CD14-positive monocyte (primary cell): ENCODE results near the gene ZRANB3. TPM values are rescaled to one million over a fixed set of nuclear protein-coding genes. Genes with fewer than 3 reads are reported as not detected.

Experiments used
- DNase-seq, 3 donors: peaks; one replicate each; pipeline ENCODE4 v3.0.0-alpha.2; 2011 to 2022
- H2AFZ ChIP-seq: 2 replicates; pipeline ENCODE4 v1.6.0; 2012; ENCODE audit warnings: mild to moderate bottlenecking, low read depth, low read length, inconsistent platforms; ENCODE audit not compliant: insufficient read depth, poor library complexity, severe bottlenecking
- H3K27ac ChIP-seq, 2 donors: 1 replicate in 1 of 2; 2 replicates in 1 of 2; pipeline ENCODE4 v1.5.1; 2012 to 2013; ENCODE audit warnings: low read length in 2 of 2, control low read depth in 1 of 2, inconsistent platforms in 1 of 2, low read depth in 1 of 2, mild to moderate bottlenecking in 1 of 2
- H3K27me3 ChIP-seq, 2 donors: one replicate each; pipeline versions ENCODE4 v1.6.0 to v1.6.1; 2011 to 2013; ENCODE audit warnings: low read length in 2 of 2; ENCODE audit not compliant: control insufficient read depth in 2 of 2, insufficient read depth in 2 of 2
- H3K36me3 ChIP-seq, 2 donors: replicated peaks in 1 of 2; 1 replicate in 1 of 2; 2 replicates in 1 of 2; pipeline versions ENCODE4 v1.5.1 to v1.6.1; 2012 to 2013; ENCODE audit warnings: low read length in 2 of 2, control low read depth in 1 of 2, inconsistent platforms in 1 of 2, mild to moderate bottlenecking in 1 of 2; ENCODE audit not compliant: insufficient read depth in 2 of 2, control insufficient read depth in 1 of 2
- H3K4me1 ChIP-seq, 2 donors: 1 replicate in 1 of 2; 2 replicates in 1 of 2; pipeline versions ENCODE4 v1.5.1 to v1.6.1; 2012 to 2013; ENCODE audit warnings: low read length in 2 of 2, control low read depth in 1 of 2, inconsistent platforms in 1 of 2, mild to moderate bottlenecking in 1 of 2, moderate library complexity in 1 of 2; ENCODE audit not compliant: insufficient read depth in 2 of 2, control insufficient read depth in 1 of 2
- H3K4me2 ChIP-seq: replicated peaks from 2 replicates; pipeline ENCODE3; 2012; ENCODE audit warnings: low read length, moderate library complexity, mild to moderate bottlenecking; ENCODE audit not compliant: poor library complexity, severe bottlenecking; ENCODE audit errors: extremely low read depth
- H3K4me3 ChIP-seq, 3 experiments: fragments of 200-600 bp in 1 of 3; sonication (generic) in 1 of 3; replicated peaks in 1 of 3; 1 replicate in 2 of 3; 2 replicates in 1 of 3; pipeline ENCODE4 v1.5.1; 2011 to 2013; ENCODE audit warnings: low read length in 3 of 3, mild to moderate bottlenecking in 3 of 3, control low read depth in 2 of 3, low read depth in 2 of 3, inconsistent platforms in 1 of 3, moderate library complexity in 1 of 3
- H3K79me2 ChIP-seq: 2 replicates; pipeline ENCODE4 v1.6.0; 2012; ENCODE audit warnings: mild to moderate bottlenecking, control low read depth, inconsistent platforms, low read length, moderate library complexity; ENCODE audit not compliant: insufficient read depth
- H3K9ac ChIP-seq: 2 replicates; pipeline ENCODE4 v1.6.0; 2017; ENCODE audit warnings: low read length, mild to moderate bottlenecking; ENCODE audit not compliant: insufficient read depth, poor library complexity, severe bottlenecking
- H3K9me3 ChIP-seq, 2 donors: replicated peaks in 1 of 2; 1 replicate in 1 of 2; 2 replicates in 1 of 2; pipeline versions ENCODE4 v1.5.1 to v1.6.1; 2012 to 2013; ENCODE audit warnings: low read length in 2 of 2, control low read depth in 1 of 2; ENCODE audit not compliant: control insufficient read depth in 1 of 2, insufficient read depth in 1 of 2
- H4K20me1 ChIP-seq: 2 replicates; pipeline ENCODE4 v1.6.0; 2012; ENCODE audit warnings: mild to moderate bottlenecking, low read length, control low read depth, moderate library complexity; ENCODE audit not compliant: insufficient read depth
- H3K27ac Mint-ChIP-seq, 7 donors: one replicate each; pipeline ENCODE4 v1.8.0; 2020; ENCODE audit warnings: mild to moderate bottlenecking in 7 of 7, mixed read lengths in 7 of 7, moderate library complexity in 6 of 7, inconsistent platforms in 2 of 7
- H3K27me3 Mint-ChIP-seq, 3 donors: one replicate each; pipeline ENCODE4 v1.8.0; 2021 to 2022; ENCODE audit warnings: low read depth in 3 of 3, mild to moderate bottlenecking in 3 of 3, mixed read lengths in 3 of 3, moderate library complexity in 3 of 3, inconsistent platforms in 1 of 3
- H3K36me3 Mint-ChIP-seq, 2 donors: one replicate each; pipeline ENCODE4 v1.8.0; 2020; ENCODE audit warnings: mixed read lengths in 2 of 2, inconsistent platforms in 1 of 2, mild to moderate bottlenecking in 1 of 2
- H3K4me1 Mint-ChIP-seq: one replicate; pipeline ENCODE4 v1.8.0; 2020; ENCODE audit warnings: mild to moderate bottlenecking, mixed read lengths
- H3K4me3 Mint-ChIP-seq, 2 donors: one replicate each; pipeline ENCODE4 v1.8.0; 2020; ENCODE audit warnings: mild to moderate bottlenecking in 2 of 2, mixed read lengths in 2 of 2, moderate library complexity in 1 of 2
- H3K9me3 Mint-ChIP-seq, 7 donors: one replicate each; pipeline ENCODE4 v1.8.0; 2020 to 2022; ENCODE audit warnings: mixed read lengths in 7 of 7, mild to moderate bottlenecking in 6 of 7, moderate library complexity in 6 of 7, inconsistent platforms in 2 of 7
- intact Hi-C, 2 donors: fragments of 100-400 bp; cut with micrococcal nuclease; formaldehyde crosslinking; loops; one replicate each; pipeline versions ENCODE4 v1.15.0 to v1.15.1; 2023
- polyA plus RNA-seq, 3 donors: library from polyadenylated mRNA; depleted of rRNA in 1 of 3; unstranded in 2 of 3; stranded (reverse) in 1 of 3; fragments of 300-500 nt in 2 of 3; fragments of >200 nt in 1 of 3; fragmentation: Illumina TruSeq in 2 of 3; gene quantifications; 1 replicate in 2 of 3; 2 replicates in 1 of 3; pipeline ENCODE4 v1.2.3, GENCODE V29; 2012 to 2021
- TF ChIP-seq, protein P1 (sequence below): fragments of 200-600 bp; IDR thresholded peaks from one replicate; pipeline ENCODE4 v1.8.0; 2022; ENCODE audit warnings: antibody characterized with exemption, mild to moderate bottlenecking

Gene ZRANB3
- polyA plus RNA-seq, 3 donors: 0.47 to 3.5 (median 0.64) TPM

DNA sequence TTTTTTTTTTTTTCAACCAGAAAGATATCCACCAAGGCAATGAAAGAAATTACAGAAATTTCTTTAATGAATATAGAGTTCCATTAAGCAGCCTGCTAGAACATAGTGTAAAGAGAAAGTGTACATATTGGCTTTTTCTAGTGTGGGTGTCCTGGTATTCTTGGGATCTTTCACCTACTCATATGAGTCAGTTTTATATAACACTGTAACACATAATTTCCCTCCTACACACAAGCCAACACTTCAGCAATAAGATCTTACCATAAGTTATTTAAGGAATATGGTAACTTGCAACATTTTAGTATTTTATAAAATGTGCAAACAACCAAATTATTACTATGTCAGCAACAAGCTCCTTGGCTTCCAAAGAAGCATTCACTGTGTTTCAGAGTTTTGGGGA lies 59.9 kb downstream of the ZRANB3 start:
- TF ChIP-seq, protein P1, sequence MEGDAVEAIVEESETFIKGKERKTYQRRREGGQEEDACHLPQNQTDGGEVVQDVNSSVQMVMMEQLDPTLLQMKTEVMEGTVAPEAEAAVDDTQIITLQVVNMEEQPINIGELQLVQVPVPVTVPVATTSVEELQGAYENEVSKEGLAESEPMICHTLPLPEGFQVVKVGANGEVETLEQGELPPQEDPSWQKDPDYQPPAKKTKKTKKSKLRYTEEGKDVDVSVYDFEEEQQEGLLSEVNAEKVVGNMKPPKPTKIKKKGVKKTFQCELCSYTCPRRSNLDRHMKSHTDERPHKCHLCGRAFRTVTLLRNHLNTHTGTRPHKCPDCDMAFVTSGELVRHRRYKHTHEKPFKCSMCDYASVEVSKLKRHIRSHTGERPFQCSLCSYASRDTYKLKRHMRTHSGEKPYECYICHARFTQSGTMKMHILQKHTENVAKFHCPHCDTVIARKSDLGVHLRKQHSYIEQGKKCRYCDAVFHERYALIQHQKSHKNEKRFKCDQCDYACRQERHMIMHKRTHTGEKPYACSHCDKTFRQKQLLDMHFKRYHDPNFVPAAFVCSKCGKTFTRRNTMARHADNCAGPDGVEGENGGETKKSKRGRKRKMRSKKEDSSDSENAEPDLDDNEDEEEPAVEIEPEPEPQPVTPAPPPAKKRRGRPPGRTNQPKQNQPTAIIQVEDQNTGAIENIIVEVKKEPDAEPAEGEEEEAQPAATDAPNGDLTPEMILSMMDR: no peak
- no peaks in the 10 kb centered on the region for H4K20me1 ChIP-seq
- H3K27me3 ChIP-seq: no peaks in the 10 kb centered on the region
- Mint-ChIP-seq H3K9me3 (peaks cover 0 to 4% (median 0%) of the 10 kb centered on the region in 7 donors), H3K4me1 (no peaks in the 10 kb centered on the region), H3K4me3 (no peak overlapping the region), H3K36me3 (no peaks in the 10 kb centered on the region), H3K27ac (no peak overlapping the region), H3K27me3 (peaks cover 0 to 2% (median 0%) of the 10 kb centered on the region in 3 donors)
- H3K4me3 ChIP-seq: no peak overlapping the region
- no peak overlapping the region for H2AFZ ChIP-seq
- no peak for DNase-seq
- H3K9ac ChIP-seq: no peak overlapping the region
- intact Hi-C loops: no loop called here
- H3K9me3 ChIP-seq: no peaks in the 10 kb centered on the region
- no peaks in the 10 kb centered on the region for H3K4me1 ChIP-seq
- H3K4me2 ChIP-seq: no peak overlapping the region
- H3K36me3 ChIP-seq: no peaks in the 10 kb centered on the region
- H3K27ac ChIP-seq: no peak overlapping the region
- H3K79me2 ChIP-seq: no peaks in the 10 kb centered on the region

DNA sequence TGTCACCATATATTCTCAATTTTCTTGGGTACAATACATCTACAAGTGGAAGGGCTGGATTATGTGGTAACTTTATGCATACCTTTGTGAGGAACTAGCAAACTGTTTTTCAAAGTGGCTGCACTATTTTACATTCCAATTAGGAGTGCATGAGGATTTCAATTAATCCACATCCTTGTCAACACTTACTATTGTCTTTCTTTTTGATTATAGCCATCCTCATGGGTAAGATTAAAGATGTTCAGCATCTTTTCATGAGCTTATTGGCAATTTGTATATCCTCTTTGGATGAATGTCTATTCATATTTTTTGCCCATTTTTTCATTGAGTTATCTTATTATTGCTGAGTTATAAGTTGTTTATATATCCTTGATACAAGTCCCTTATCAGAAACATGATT lies 73.7 kb downstream of the ZRANB3 start:
- no peak overlapping the region for H3K27ac Mint-ChIP-seq
- no peak overlapping the region for H2AFZ ChIP-seq
- H3K27ac ChIP-seq: no peak overlapping the region
- peaks cover 14 to 35% (median 28%) of the 10 kb centered on the region in 7 donors for H3K9me3 Mint-ChIP-seq
- H4K20me1 ChIP-seq: no peaks in the 10 kb centered on the region
- H3K4me3 Mint-ChIP-seq: no peak overlapping the region
- no peak overlapping the region for H3K4me2 ChIP-seq
- no peaks in the 10 kb centered on the region for H3K4me1 Mint-ChIP-seq
- no peak for DNase-seq
- peaks cover 2 to 4% of the 10 kb centered on the region in 2 donors for H3K36me3 Mint-ChIP-seq
- H3K9ac ChIP-seq: no peak overlapping the region
- peaks cover 0 to 1% (median 0%) of the 10 kb centered on the region in 3 donors for H3K27me3 Mint-ChIP-seq
- TF ChIP-seq, protein P1: no peak
- H3K9me3 ChIP-seq: peaks cover 23 to 29% of the 10 kb centered on the region in 2 donors
- intact Hi-C loops: no loop called here
- H3K4me3 ChIP-seq: no peak overlapping the region
- H3K36me3 ChIP-seq: no peaks in the 10 kb centered on the region
- no peaks in the 10 kb centered on the region for H3K4me1 ChIP-seq
- H3K27me3 ChIP-seq: no peaks in the 10 kb centered on the region
- H3K79me2 ChIP-seq: no peaks in the 10 kb centered on the region
